Naive thymus-derived CD4-positive, alpha-beta T cell (primary cell): Measurements from ENCODE around the gene RABAC1. TPM values are rescaled to one million over a fixed set of nuclear protein-coding genes. Genes with fewer than 3 reads are reported as not detected.
A peak's percentile ranks its signal among the peaks of the same experiment; 100 is the strongest.

Source experiments
- ATAC-seq: fragments of 150-1000 bp; cut with Tn5 transposase; 2 replicates; pipeline ENCODE4 v1.10.0; 2021; ENCODE audit warnings: mild to moderate bottlenecking, moderate library complexity
- CTCF ChIA-PET: fragments of 350-600 bp; sonication (Branson Sonifier 250); formaldehyde crosslinking; loops from one replicate; lab custom pipeline; 2021; ENCODE audit warnings: antibody characterized with exemption; lab: Charles Lee
- POLR2A ChIA-PET: fragments of 350-600 bp; sonication (Branson Sonifier 250); formaldehyde crosslinking; loops from one replicate; lab custom pipeline; 2021; ENCODE audit warnings: antibody characterized with exemption, inconsistent platforms; lab: Charles Lee
- DNase-seq, 9 donors: peaks; one replicate each; pipeline versions ENCODE4 v3.0.0 to v3.0.0-alpha.2; 2020 to 2022; ENCODE audit warnings: mixed read lengths in 1 of 9
- H3K27ac ChIP-seq: one replicate; pipeline ENCODE4 v1.7.0; 2013; ENCODE audit warnings: mild to moderate bottlenecking, low read depth, low read length, moderate library complexity
- H3K27me3 ChIP-seq, 2 donors: one replicate each; pipeline ENCODE4 v1.7.0; 2013; ENCODE audit warnings: low read length in 2 of 2, mild to moderate bottlenecking in 2 of 2, moderate library complexity in 2 of 2; ENCODE audit not compliant: control insufficient read depth in 2 of 2, insufficient read depth in 2 of 2
- H3K36me3 ChIP-seq, 3 experiments: 1 replicate in 2 of 3; 2 replicates in 1 of 3; pipeline ENCODE4 v1.7.0; 2013; ENCODE audit warnings: low read length in 3 of 3, mild to moderate bottlenecking in 3 of 3, moderate library complexity in 1 of 3; ENCODE audit not compliant: insufficient read depth in 3 of 3, control insufficient read depth in 2 of 3
- H3K4me1 ChIP-seq, 2 donors: one replicate each; pipeline ENCODE4 v1.7.0; 2013; ENCODE audit warnings: low read length in 2 of 2, mild to moderate bottlenecking in 2 of 2, moderate library complexity in 1 of 2; ENCODE audit not compliant: control insufficient read depth in 2 of 2, insufficient read depth in 2 of 2
- H3K4me3 ChIP-seq: 2 replicates; pipeline ENCODE4 v1.7.0; 2013; ENCODE audit warnings: mild to moderate bottlenecking, low read length
- H3K9me3 ChIP-seq, 3 experiments: 1 replicate in 2 of 3; 2 replicates in 1 of 3; pipeline ENCODE4 v1.7.0; 2013; ENCODE audit warnings: low read length in 3 of 3; ENCODE audit not compliant: control insufficient read depth in 2 of 3
- H3K27ac Mint-ChIP-seq, 9 donors: one replicate each; pipeline ENCODE4 v1.8.0; 2020 to 2022; ENCODE audit warnings: mixed read lengths in 9 of 9, mild to moderate bottlenecking in 8 of 9, moderate library complexity in 5 of 9, inconsistent platforms in 2 of 9
- H3K27me3 Mint-ChIP-seq, 5 donors: one replicate each; pipeline ENCODE4 v1.8.0; 2021 to 2022; ENCODE audit warnings: mixed read lengths in 5 of 5, mild to moderate bottlenecking in 1 of 5
- H3K36me3 Mint-ChIP-seq, 5 donors: one replicate each; pipeline ENCODE4 v1.8.0; 2020 to 2022; ENCODE audit warnings: mixed read lengths in 5 of 5, mild to moderate bottlenecking in 3 of 5, inconsistent platforms in 1 of 5
- H3K4me1 Mint-ChIP-seq, 7 donors: one replicate each; pipeline ENCODE4 v1.8.0; 2020 to 2022; ENCODE audit warnings: mixed read lengths in 7 of 7, mild to moderate bottlenecking in 3 of 7, inconsistent platforms in 1 of 7
- H3K4me3 Mint-ChIP-seq, 10 donors: one replicate each; pipeline ENCODE4 v1.8.0; 2020 to 2022; ENCODE audit warnings: mild to moderate bottlenecking in 10 of 10, mixed read lengths in 10 of 10, moderate library complexity in 6 of 10, inconsistent platforms in 2 of 10
- H3K9me3 Mint-ChIP-seq, 11 donors: one replicate each; pipeline ENCODE4 v1.8.0; 2020 to 2022; ENCODE audit warnings: mixed read lengths in 11 of 11, mild to moderate bottlenecking in 4 of 11, inconsistent platforms in 1 of 11, moderate library complexity in 1 of 11
- intact Hi-C, 2 donors: fragments of 100-400 bp; cut with micrococcal nuclease; formaldehyde crosslinking; loops; one replicate each; pipeline ENCODE4 v1.15.1; 2023
- polyA plus RNA-seq, 2 donors: library from polyadenylated mRNA; unstranded; fragments of 300-500 nt; fragmentation: Illumina TruSeq; gene quantifications; one replicate each; pipeline ENCODE4 v1.2.3, GENCODE V29; 2021
- total RNA-seq, 6 experiments: library from RNA in 5 of 6; stranded (reverse) in 5 of 6; gene quantifications; 1 replicate in 5 of 6; 2 replicates in 1 of 6; pipeline ENCODE4 v1.2.3 and lab custom pipeline; 2021 to 2026

Gene RABAC1
- total and polyA plus RNA-seq, 7 experiments from 2014 or later: 70.4 to 187 (median 86.4) TPM

- peaks cover 0 to 11% (median 0%) of the 10 kb centered on the region in 5 donors for H3K36me3 Mint-ChIP-seq
- ChIA-PET CTCF (no interaction called here), POLR2A (no interaction called here)
- peaks cover 0 to 1% (median 0%) of the 10 kb centered on the region in 11 donors for H3K9me3 Mint-ChIP-seq
- Histone ChIP-seq H3K4me3 (no peak overlapping the region), H3K4me1 (no peaks in the 10 kb centered on the region), H3K36me3 (no peaks in the 10 kb centered on the region), H3K9me3 (no peaks in the 10 kb centered on the region), H3K27me3 (no peaks in the 10 kb centered on the region), H3K27ac (no peak overlapping the region)
- H3K4me3 Mint-ChIP-seq: peak overlapping the region in 1 of 10 donors; percentile 41
- peak overlapping the region in 1 of 9 donors; percentile 16 for H3K27ac Mint-ChIP-seq
- ATAC-seq (peak; percentile 67), DNase-seq (no peak)
- peaks cover 0 to 2% (median 0%) of the 10 kb centered on the region in 5 donors for H3K27me3 Mint-ChIP-seq
- H3K4me1 Mint-ChIP-seq: peaks cover 0 to 5% (median 0%) of the 10 kb centered on the region in 7 donors
- intact Hi-C loops: no loop called here
Observed at GRCh38 chr19:41967054-41967783, 8.1 kb upstream of the RABAC1 start.

- Mint-ChIP-seq H3K9me3 (peaks cover 0 to 1% (median 0%) of the 10 kb centered on the region in 11 donors), H3K36me3 (peaks cover 0 to 5% (median 0%) of the 10 kb centered on the region in 5 donors), H3K4me3 (no peak overlapping the region), H3K4me1 (peaks cover 0 to 5% (median 0%) of the 10 kb centered on the region in 7 donors), H3K27me3 (peaks cover 0 to 2% (median 0%) of the 10 kb centered on the region in 5 donors), H3K27ac (peak overlapping the region in 1 of 9 donors; percentile 51)
- POLR2A ChIA-PET: no interaction called here
- H3K4me3 ChIP-seq: no peak overlapping the region
- CTCF ChIA-PET: no interaction called here
- no peak for DNase-seq
- H3K36me3 ChIP-seq: no peaks in the 10 kb centered on the region
- no peaks in the 10 kb centered on the region for H3K9me3 ChIP-seq
- H3K27me3 ChIP-seq: no peaks in the 10 kb centered on the region
- intact Hi-C loops: no loop called here
- H3K27ac ChIP-seq: no peak overlapping the region
- no peak for ATAC-seq
- H3K4me1 ChIP-seq: no peaks in the 10 kb centered on the region
Observed at GRCh38 chr19:41965106-41965505, 6.0 kb upstream of the RABAC1 start.

DNA sequence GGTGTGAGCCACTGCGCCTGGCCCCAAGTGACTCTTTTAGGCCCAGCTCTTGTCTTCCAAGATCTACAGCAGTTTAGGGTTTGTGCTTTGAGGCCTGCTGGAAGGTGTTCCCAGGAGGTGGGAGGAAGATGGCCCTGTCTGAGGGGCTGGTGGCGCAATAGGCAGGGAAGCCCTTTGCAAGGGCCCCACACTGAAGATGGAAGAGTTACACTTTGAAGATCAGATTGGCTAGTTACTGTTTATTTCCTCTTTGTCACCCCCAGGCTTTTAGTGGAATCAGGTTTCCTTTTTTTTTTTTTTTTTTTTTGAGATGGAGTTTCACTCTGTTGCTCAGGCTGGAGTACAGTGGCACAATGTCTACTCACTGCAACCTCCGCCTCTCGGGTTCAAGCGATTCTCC, 1.9 kb upstream of the RABAC1 start:
- intact Hi-C loops: no loop called here
- no peaks in the 10 kb centered on the region for H3K27me3 ChIP-seq
- H3K27me3 Mint-ChIP-seq: no peaks in the 10 kb centered on the region
- peak overlapping the region in 4 of 10 donors; percentile 12 to 51 (median 28) for H3K4me3 Mint-ChIP-seq
- no peak for ATAC-seq
- no peaks in the 10 kb centered on the region for H3K9me3 ChIP-seq
- no peak for DNase-seq
- H3K36me3 ChIP-seq: peaks cover 0 to 15% (median 0%) of the 10 kb centered on the region in 3 experiments
- peaks cover 17 to 22% (median 18%) of the 10 kb centered on the region in 7 donors for H3K4me1 Mint-ChIP-seq
- H3K9me3 Mint-ChIP-seq: no peaks in the 10 kb centered on the region
- no peak overlapping the region for H3K4me3 ChIP-seq
- H3K4me1 ChIP-seq: peaks cover 8 to 9% of the 10 kb centered on the region in 2 donors
- H3K27ac Mint-ChIP-seq: peak overlapping the region in 1 of 9 donors; percentile 38
- CTCF ChIA-PET: no interaction called here
- H3K36me3 Mint-ChIP-seq: peaks cover 0 to 6% (median 0%) of the 10 kb centered on the region in 5 donors
- POLR2A ChIA-PET: no interaction called here
- no peak overlapping the region for H3K27ac ChIP-seq

- POLR2A ChIA-PET: interaction anchor here (0.9 to 4.3 kb wide), 16 partner anchors 12 to 106 kb away, joined by 3 to 29 read pairs (median 4); partner anchors contain the start of genes ERFL and RPS19
- Histone ChIP-seq H3K27ac (peak overlapping the region; percentile 81), H3K4me1 (peaks cover 8 to 9% of the 10 kb centered on the region in 2 donors), H3K4me3 (peak overlapping the region; percentile 78), H3K27me3 (no peaks in the 10 kb centered on the region), H3K9me3 (no peaks in the 10 kb centered on the region), H3K36me3 (peaks cover 0 to 17% (median 0%) of the 10 kb centered on the region in 3 experiments)
- H3K9me3 Mint-ChIP-seq: no peaks in the 10 kb centered on the region
- ATAC-seq (peak; percentile 73), DNase-seq (peak; percentile 63 to 91 (median 77))
- peaks cover 17 to 22% (median 18%) of the 10 kb centered on the region in 7 donors for H3K4me1 Mint-ChIP-seq
- H3K27ac Mint-ChIP-seq: peak overlapping the region; percentile 74 to 93 (median 83)
- intact Hi-C loops: loop anchor here (1.0 to 5.0 kb wide), 14 partner anchors 34 to 367 kb away; partner anchors contain the start of genes ATP1A3 (in 2 of the 2), GSK3A (in 1 of the 2), MEGF8 (in 1 of the 2) and ZNF574 (in 1 of the 2)
- CTCF ChIA-PET: interaction anchor here (0.5 to 1.7 kb wide), 7 partner anchors 73 to 1516 kb away, joined by 3 to 6 read pairs (median 5); partner anchors contain the start of gene RPS19
- H3K4me3 Mint-ChIP-seq: peak overlapping the region; percentile 80 to 99 (median 91)
- H3K36me3 Mint-ChIP-seq: peaks cover 0 to 6% (median 0%) of the 10 kb centered on the region in 5 donors
- H3K27me3 Mint-ChIP-seq: no peaks in the 10 kb centered on the region
Observed at GRCh38 chr19:41958367-41959055, 610 bp downstream of the RABAC1 start.

GRCh38 chr19:41957838-41958366, 1.2 kb downstream of the RABAC1 start:
- POLR2A ChIA-PET: interaction anchor here (0.7 to 4.3 kb wide), 12 partner anchors 12 to 106 kb away, joined by 3 to 29 read pairs (median 4); partner anchors contain the start of genes ERFL and RPS19
- H3K36me3 Mint-ChIP-seq: peaks cover 0 to 6% (median 0%) of the 10 kb centered on the region in 5 donors
- peak; percentile 44 for ATAC-seq
- peak overlapping the region; percentile 81 for H3K27ac ChIP-seq
- no peaks in the 10 kb centered on the region for H3K27me3 Mint-ChIP-seq
- peaks cover 8 to 9% of the 10 kb centered on the region in 2 donors for H3K4me1 ChIP-seq
- intact Hi-C loops: loop anchor here (2.0 to 5.0 kb wide), 7 partner anchors 34 to 285 kb away; partner anchors contain the start of genes ATP1A3 (in 1 of the 2), GSK3A (in 1 of the 2) and ZNF574 (in 1 of the 2)
- CTCF ChIA-PET: interaction anchor here (0.5 to 1.7 kb wide), 4 partner anchors 85 to 1515 kb away, joined by 4 to 6 read pairs (median 6); no protein-coding TSS in a partner anchor
- peak overlapping the region; percentile 80 to 99 (median 91) for H3K4me3 Mint-ChIP-seq
- peak overlapping the region; percentile 74 to 93 (median 83) for H3K27ac Mint-ChIP-seq
- peaks cover 17 to 22% (median 18%) of the 10 kb centered on the region in 7 donors for H3K4me1 Mint-ChIP-seq
- DNase-seq: peak in 2 of 9 donors; percentile 19 to 31
- H3K4me3 ChIP-seq: peak overlapping the region; percentile 78
- H3K27me3 ChIP-seq: no peaks in the 10 kb centered on the region
- peaks cover 0 to 17% (median 0%) of the 10 kb centered on the region in 3 experiments for H3K36me3 ChIP-seq
- no peaks in the 10 kb centered on the region for H3K9me3 Mint-ChIP-seq
- no peaks in the 10 kb centered on the region for H3K9me3 ChIP-seq
